HL-60 (cell line): ENCODE results near the gene TNFAIP8.

Experiments
- DNase-seq, 2 experiments: peaks; one replicate each; pipeline ENCODE4 v3.0.0-alpha.2; 2010 to 2020; ENCODE audit warnings: low read depth in 1 of 2, low spot score in 1 of 2
- H3K27ac ChIP-seq: fragments of 250-450 bp; sonication (Bioruptor Pico); replicated peaks from 2 replicates; pipeline ENCODE4 v1.5.1; 2020; ENCODE audit warnings: mild to moderate bottlenecking, moderate library complexity
- H3K27me3 ChIP-seq: fragments of 250-450 bp; sonication (Bioruptor Pico); 2 replicates; pipeline ENCODE4 v1.5.1; 2021; ENCODE audit warnings: mild to moderate bottlenecking, moderate library complexity; ENCODE audit not compliant: insufficient read depth, poor library complexity, severe bottlenecking
- H3K4me3 ChIP-seq: replicated peaks from 2 replicates; pipeline ENCODE4 v1.5.1; 2011; ENCODE audit warnings: mild to moderate bottlenecking, control low read depth, low read length; ENCODE audit not compliant: insufficient read depth
- GABPA ChIP-seq: IDR thresholded peaks from 2 replicates; pipeline ENCODE4 v1.6.1; 2012; ENCODE audit warnings: low read depth
- POLR2AphosphoS5 ChIP-seq: IDR thresholded peaks from 2 replicates; pipeline ENCODE4 v1.6.1; 2012; ENCODE audit warnings: low read depth
- SPI1 ChIP-seq: IDR thresholded peaks from 2 replicates; pipeline ENCODE4 v1.6.1; 2012; ENCODE audit warnings: low read depth, mild to moderate bottlenecking, borderline replicate concordance
- TF ChIP-seq, protein P1 (sequence below): IDR thresholded peaks from one replicate; pipeline ENCODE4 v1.5.1; 2011; ENCODE audit warnings: low read length, control low read depth, inconsistent platforms; ENCODE audit not compliant: insufficient read depth
- TF ChIP-seq, protein P2 (sequence below): IDR thresholded peaks from 2 replicates; pipeline ENCODE4 v1.6.1; 2012; ENCODE audit warnings: low read depth; ENCODE audit not compliant: insufficient replicate concordance

The TNFAIP8 gene

DNA sequence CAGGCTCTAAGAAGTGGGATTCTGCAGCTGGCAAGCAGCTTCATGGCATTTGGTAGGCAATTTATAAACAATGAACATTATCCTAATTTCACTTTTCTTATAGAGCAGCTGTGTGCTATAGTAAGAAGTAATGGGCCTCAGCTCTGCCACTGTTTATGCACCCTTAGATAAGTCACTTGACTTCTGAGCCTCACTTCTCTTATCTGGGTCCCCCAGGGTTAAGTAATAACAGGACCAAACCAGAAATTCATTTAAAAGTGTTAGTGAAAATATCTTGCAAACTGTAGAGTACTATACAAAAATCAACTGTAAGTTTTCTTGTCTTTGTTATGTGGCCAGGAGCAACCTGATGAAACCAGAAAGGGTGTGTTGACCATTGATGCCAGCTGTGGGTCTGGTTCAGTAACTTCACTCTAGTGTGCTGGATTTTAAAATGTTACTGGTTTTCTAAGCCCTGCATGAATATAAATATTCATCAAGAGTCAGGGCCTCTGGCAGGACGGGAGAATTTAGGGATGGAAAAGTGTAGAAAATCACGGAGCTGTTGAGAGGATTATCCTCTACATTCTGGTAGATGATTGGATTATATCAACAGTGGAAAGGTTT, 24.2 kb downstream of the TNFAIP8 start:
- TF ChIP-seq SPI1, result no peak
- TF ChIP-seq, protein P1, sequence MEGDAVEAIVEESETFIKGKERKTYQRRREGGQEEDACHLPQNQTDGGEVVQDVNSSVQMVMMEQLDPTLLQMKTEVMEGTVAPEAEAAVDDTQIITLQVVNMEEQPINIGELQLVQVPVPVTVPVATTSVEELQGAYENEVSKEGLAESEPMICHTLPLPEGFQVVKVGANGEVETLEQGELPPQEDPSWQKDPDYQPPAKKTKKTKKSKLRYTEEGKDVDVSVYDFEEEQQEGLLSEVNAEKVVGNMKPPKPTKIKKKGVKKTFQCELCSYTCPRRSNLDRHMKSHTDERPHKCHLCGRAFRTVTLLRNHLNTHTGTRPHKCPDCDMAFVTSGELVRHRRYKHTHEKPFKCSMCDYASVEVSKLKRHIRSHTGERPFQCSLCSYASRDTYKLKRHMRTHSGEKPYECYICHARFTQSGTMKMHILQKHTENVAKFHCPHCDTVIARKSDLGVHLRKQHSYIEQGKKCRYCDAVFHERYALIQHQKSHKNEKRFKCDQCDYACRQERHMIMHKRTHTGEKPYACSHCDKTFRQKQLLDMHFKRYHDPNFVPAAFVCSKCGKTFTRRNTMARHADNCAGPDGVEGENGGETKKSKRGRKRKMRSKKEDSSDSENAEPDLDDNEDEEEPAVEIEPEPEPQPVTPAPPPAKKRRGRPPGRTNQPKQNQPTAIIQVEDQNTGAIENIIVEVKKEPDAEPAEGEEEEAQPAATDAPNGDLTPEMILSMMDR, result no peak
- TF ChIP-seq POLR2AphosphoS5, result no peak
- Histone ChIP-seq H3K27me3 (no peaks in the 10 kb centered on the region), H3K4me3 (no peak overlapping the region), H3K27ac (no peak overlapping the region)
- DNase-seq, result no peak

DNA sequence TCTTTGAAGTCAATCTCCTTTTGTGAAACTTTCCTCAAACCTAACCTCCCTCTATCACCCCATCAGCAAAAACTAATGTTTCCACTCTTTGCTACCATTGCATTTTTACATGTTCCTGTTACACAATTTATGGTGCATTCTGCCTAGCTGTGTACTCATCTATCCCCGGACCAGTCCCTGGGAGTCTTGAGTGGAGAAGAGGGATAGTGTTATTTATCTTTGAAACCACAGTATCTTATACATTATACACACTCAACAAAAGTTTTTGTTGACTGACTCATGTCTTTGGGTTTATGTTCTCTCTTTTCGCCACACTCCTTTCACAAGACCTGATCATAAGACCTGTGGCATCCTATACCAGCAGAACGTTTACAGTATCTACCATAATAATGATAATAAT, 26.4 kb downstream of the TNFAIP8 start:
- Histone ChIP-seq H3K27ac (no peak overlapping the region), H3K4me3 (no peak overlapping the region), H3K27me3 (no peaks in the 10 kb centered on the region)
- DNase-seq, result no peak
- TF ChIP-seq GABPA, result no peak

DNA sequence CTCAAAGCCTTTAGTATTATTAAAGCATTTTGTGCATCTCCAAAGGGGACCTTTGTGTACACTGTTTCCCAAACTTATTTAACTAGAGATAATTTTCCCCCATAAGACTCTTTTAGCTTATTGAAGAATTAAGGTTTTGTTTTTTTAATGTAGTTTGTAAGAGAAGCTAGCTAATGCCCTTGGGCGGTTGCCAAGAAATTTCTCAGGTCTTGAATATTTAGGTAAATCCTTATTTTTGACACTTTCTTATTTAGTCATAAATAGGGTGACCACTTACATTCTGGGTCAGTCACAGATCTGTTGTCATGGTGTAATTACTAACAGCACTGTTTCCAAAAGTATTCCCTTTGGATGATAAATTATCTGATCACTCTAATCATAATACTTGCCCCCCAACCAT, 27.2 kb downstream of the TNFAIP8 start:
- no peak overlapping the region for H3K27ac ChIP-seq
- DNase-seq, result no peak
- no peaks in the 10 kb centered on the region for H3K27me3 ChIP-seq
- H3K4me3 ChIP-seq, result no peak overlapping the region
- TF ChIP-seq SPI1, result no peak
- TF ChIP-seq, protein P2, sequence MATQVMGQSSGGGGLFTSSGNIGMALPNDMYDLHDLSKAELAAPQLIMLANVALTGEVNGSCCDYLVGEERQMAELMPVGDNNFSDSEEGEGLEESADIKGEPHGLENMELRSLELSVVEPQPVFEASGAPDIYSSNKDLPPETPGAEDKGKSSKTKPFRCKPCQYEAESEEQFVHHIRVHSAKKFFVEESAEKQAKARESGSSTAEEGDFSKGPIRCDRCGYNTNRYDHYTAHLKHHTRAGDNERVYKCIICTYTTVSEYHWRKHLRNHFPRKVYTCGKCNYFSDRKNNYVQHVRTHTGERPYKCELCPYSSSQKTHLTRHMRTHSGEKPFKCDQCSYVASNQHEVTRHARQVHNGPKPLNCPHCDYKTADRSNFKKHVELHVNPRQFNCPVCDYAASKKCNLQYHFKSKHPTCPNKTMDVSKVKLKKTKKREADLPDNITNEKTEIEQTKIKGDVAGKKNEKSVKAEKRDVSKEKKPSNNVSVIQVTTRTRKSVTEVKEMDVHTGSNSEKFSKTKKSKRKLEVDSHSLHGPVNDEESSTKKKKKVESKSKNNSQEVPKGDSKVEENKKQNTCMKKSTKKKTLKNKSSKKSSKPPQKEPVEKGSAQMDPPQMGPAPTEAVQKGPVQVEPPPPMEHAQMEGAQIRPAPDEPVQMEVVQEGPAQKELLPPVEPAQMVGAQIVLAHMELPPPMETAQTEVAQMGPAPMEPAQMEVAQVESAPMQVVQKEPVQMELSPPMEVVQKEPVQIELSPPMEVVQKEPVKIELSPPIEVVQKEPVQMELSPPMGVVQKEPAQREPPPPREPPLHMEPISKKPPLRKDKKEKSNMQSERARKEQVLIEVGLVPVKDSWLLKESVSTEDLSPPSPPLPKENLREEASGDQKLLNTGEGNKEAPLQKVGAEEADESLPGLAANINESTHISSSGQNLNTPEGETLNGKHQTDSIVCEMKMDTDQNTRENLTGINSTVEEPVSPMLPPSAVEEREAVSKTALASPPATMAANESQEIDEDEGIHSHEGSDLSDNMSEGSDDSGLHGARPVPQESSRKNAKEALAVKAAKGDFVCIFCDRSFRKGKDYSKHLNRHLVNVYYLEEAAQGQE, result no peak
- no peak for TF ChIP-seq POLR2AphosphoS5
- TF ChIP-seq, protein P1, result no peak
- TF ChIP-seq GABPA, result no peak

DNA sequence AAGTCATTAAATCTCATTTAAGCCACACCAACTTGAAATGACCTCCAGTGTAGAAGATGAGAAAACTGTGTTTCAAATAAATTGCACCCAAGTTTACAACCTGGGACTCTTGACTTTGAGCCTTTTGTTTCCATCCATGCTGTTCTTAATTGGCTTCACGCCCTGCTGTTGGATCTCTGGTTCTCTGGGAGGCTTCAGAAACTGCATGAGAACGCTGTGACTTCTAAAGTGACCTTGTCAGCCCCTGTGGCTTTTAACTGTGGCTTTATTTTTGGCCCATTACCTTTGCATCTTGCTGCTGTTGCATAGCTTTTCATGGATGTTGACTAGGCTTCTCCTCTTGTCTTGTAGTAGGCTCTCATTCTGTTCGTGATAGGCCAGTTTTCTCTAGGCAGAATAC, 29.3 kb downstream of the TNFAIP8 start:
- H3K4me3 ChIP-seq, result no peak overlapping the region
- DNase-seq, result no peak
- H3K27me3 ChIP-seq, result no peaks in the 10 kb centered on the region
- no peak for TF ChIP-seq SPI1
- TF ChIP-seq POLR2AphosphoS5, result no peak
- TF ChIP-seq, protein P1, result no peak
- TF ChIP-seq, protein P2, result no peak
- TF ChIP-seq GABPA, result no peak
- H3K27ac ChIP-seq, result no peak overlapping the region
